Spleen (tissue), 11 donors: Measurements from ENCODE around the gene CBX1. TPM values are rescaled to one million over a fixed set of nuclear protein-coding genes. Genes with fewer than 3 reads are reported as not detected.
A peak's percentile ranks its signal among the peaks of the same experiment; 100 is the strongest.

Source experiments
- DNase-seq: peaks from one replicate; pipeline ENCODE4 v3.0.0-alpha.2; 2020
- H3K27ac ChIP-seq, 8 donors: fragments of 200-600 bp; sonication (generic) in 7 of 8; 1 replicate in 4 of 8; 2 replicates in 4 of 8; pipeline versions ENCODE4 v1.5.0 to v1.8.0; 2016 to 2021; ENCODE audit warnings: inconsistent platforms in 4 of 8, mild to moderate bottlenecking in 4 of 8, moderate library complexity in 1 of 8
- H3K27me3 ChIP-seq, 7 donors: fragments of 200-600 bp; sonication (generic) in 6 of 7; replicated peaks in 1 of 7; 1 replicate in 4 of 7; 2 replicates in 3 of 7; pipeline versions ENCODE4 v1.5.0 to v1.8.0; 2016 to 2021; ENCODE audit warnings: inconsistent platforms in 3 of 7, mild to moderate bottlenecking in 1 of 7
- H3K36me3 ChIP-seq, 6 donors: fragments of 200-600 bp; sonication (generic) in 5 of 6; 1 replicate in 4 of 6; 2 replicates in 2 of 6; pipeline versions ENCODE4 v1.5.0 to v1.8.0; 2016 to 2021; ENCODE audit warnings: inconsistent platforms in 2 of 6
- H3K4me1 ChIP-seq, 6 donors: fragments of 200-600 bp; sonication (generic) in 5 of 6; 1 replicate in 3 of 6; 2 replicates in 3 of 6; pipeline versions ENCODE4 v1.5.0 to v1.8.0; 2016 to 2021; ENCODE audit warnings: inconsistent platforms in 3 of 6
- H3K4me3 ChIP-seq, 8 donors: fragments of 200-600 bp; sonication (generic) in 7 of 8; 1 replicate in 4 of 8; 2 replicates in 4 of 8; pipeline versions ENCODE4 v1.5.0 to v1.8.0; 2016 to 2021; ENCODE audit warnings: inconsistent platforms in 4 of 8, mild to moderate bottlenecking in 4 of 8, moderate library complexity in 2 of 8
- H3K9me3 ChIP-seq, 8 donors: fragments of 200-600 bp; sonication (generic) in 7 of 8; 1 replicate in 4 of 8; 2 replicates in 4 of 8; pipeline versions ENCODE4 v1.5.0 to v1.8.0; 2016 to 2021; ENCODE audit warnings: inconsistent platforms in 4 of 8
- POLR2A ChIP-seq, 3 donors: fragments of 450-650 bp; IDR thresholded peaks; one replicate each; pipeline ENCODE4 v1.5.1; 2017; ENCODE audit warnings: antibody characterized with exemption in 3 of 3, mild to moderate bottlenecking in 1 of 3
- POLR2AphosphoS5 ChIP-seq, 3 donors: sonication (generic); formaldehyde crosslinking; IDR thresholded peaks; one replicate each; pipeline ENCODE4 v1.5.1; 2017; ENCODE audit warnings: antibody characterized with exemption in 3 of 3
- WGBS, 5 donors: extraction: QIAGEN DNeasy Blood & Tissue Kit in 3 of 5; methylation state at CpG; one replicate each; pipeline versions ENCODE4 v1.1.5 to v1.1.7; 2013 to 2018; 5-methylcytosine and 5-hydroxymethylcytosine counted together
- intact Hi-C: fragments of 100-400 bp; cut with DNase I; formaldehyde crosslinking; loops from one replicate; pipeline ENCODE4 v1.15.0; 2023; ENCODE audit warnings: low total_unique reads
- polyA plus RNA-seq, 3 donors: library from polyadenylated mRNA; stranded (reverse); fragments of 200-250 nt; gene quantifications; one replicate each; pipeline ENCODE4 v1.2.1, GENCODE V29; 2013
- total RNA-seq, 7 donors: library from RNA; depleted of rRNA in 3 of 7; stranded (reverse); fragments of >200 nt in 3 of 7; fragmentation: NEBNext Ultra II Directional in 4 of 7; extraction: Animal tissue kit (Norgen Biotek cat#: 25700) in 4 of 7; gene quantifications; one replicate each; pipeline versions ENCODE4 v1.1.0 to v1.2.1, GENCODE V29; 2016 to 2021
- TF ChIP-seq, protein P1 (sequence below), 11 experiments: fragments of 200-600 bp in 7 of 11; fragments of 450-650 bp in 4 of 11; sonication (generic) in 4 of 11; IDR thresholded peaks in 8 of 11; conservative IDR thresholded peaks in 3 of 11; 1 replicate in 7 of 11; 2 replicates in 4 of 11; pipeline versions ENCODE4 v1.4.0 to v1.8.0; 2016 to 2021; ENCODE audit warnings: antibody characterized with exemption in 11 of 11, inconsistent platforms in 4 of 11, mild to moderate bottlenecking in 1 of 11
- donor health status: healthy with polysubstance abuse.
- donor health status: DM: no; HTN: no; CAD: no; lungs with moderate emphysema.
- donor health status: DM: no; HTN: no; CAD: no.
- donor health status: Bipolar disorder and iron deficiency.
- donor health status: healthy.
- donor health status: DM: no; HTN: no; CAD: no.
- donor health status: DM: yes; HTN: yes; CAD: no.

Gene CBX1
- total and polyA plus RNA-seq, 10 donors = 19.6 to 36.2 (median 28.6) TPM

DNA sequence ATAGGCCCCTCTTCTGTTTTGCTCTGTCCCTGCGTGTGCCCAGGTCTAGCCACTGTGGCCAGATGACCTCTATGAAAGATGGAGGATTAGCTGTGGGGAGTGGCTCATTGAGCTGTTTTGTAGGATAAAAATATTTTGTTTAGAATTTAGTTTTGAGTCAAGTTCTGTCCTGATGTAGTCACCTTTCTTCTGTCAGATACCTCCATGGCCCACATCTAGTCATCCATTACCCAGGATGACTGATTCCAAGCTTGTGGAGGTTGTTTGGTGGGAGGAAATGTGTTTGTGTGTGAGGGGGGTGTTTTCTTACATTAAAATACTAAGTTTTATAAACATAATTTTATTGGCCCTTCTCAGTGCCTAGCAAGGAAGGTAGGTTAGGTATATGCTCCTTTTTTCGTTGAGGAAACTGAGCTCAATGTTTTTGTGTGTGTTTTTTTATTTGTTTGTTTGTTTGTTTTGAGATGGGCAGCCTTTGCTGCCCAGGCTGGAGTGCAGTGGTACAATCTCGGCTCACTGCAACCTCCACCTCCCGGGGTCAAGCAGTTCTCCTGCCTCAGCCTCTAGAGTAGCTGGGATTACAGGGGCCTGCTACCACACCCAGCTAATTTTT, 22.6 kb upstream of the CBX1 start:
- H3K4me3 ChIP-seq = no peak overlapping the region
- H3K27me3 ChIP-seq = no peaks in the 10 kb centered on the region
- H3K4me1 ChIP-seq = no peaks in the 10 kb centered on the region
- TF ChIP-seq, protein P1, sequence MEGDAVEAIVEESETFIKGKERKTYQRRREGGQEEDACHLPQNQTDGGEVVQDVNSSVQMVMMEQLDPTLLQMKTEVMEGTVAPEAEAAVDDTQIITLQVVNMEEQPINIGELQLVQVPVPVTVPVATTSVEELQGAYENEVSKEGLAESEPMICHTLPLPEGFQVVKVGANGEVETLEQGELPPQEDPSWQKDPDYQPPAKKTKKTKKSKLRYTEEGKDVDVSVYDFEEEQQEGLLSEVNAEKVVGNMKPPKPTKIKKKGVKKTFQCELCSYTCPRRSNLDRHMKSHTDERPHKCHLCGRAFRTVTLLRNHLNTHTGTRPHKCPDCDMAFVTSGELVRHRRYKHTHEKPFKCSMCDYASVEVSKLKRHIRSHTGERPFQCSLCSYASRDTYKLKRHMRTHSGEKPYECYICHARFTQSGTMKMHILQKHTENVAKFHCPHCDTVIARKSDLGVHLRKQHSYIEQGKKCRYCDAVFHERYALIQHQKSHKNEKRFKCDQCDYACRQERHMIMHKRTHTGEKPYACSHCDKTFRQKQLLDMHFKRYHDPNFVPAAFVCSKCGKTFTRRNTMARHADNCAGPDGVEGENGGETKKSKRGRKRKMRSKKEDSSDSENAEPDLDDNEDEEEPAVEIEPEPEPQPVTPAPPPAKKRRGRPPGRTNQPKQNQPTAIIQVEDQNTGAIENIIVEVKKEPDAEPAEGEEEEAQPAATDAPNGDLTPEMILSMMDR (IDR thresholded peaks at IDR 0.05 in 8 of 11, conservative IDR thresholded peaks at IDR 0.05 in 3 of 11) = no peak
- TF ChIP-seq POLR2A (IDR thresholded peaks at IDR 0.05) (no peak), POLR2AphosphoS5 (IDR thresholded peaks at IDR 0.05) (no peak)
- intact Hi-C loops = no loop called here
- WGBS, 5 donors = 90 to 97% (median 95%) methylated on average over 4 of the region's 4 CpGs
- H3K9me3 ChIP-seq = no peaks in the 10 kb centered on the region
- DNase-seq = no peak
- H3K27ac ChIP-seq = no peak overlapping the region
- H3K36me3 ChIP-seq = peaks cover 0 to 92% (median 53%) of the 10 kb centered on the region in 6 donors

DNA sequence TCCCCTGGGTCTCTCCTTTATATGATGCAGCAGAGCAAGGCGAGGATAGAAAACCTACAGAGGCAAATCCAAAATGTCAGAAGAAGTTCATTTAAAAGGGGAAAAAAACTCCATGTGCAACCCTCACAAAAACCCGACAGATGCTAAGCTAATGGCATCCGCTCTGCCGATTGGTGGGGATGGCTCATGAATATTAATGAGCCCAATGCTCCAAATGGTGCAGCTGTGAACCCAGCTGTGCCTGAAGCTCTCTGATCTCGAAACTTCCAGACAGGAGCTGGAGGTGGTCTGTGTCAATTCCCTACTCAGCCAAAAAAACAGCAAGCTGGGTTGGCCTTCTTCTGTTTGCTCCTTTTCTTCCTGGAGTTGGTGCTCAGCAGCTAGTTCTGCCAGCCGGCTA, 21.8 kb upstream of the CBX1 start:
- H3K4me1 ChIP-seq = no peaks in the 10 kb centered on the region
- H3K36me3 ChIP-seq = peaks cover 0 to 100% (median 60%) of the 10 kb centered on the region in 6 donors
- no peak for TF ChIP-seq POLR2AphosphoS5 (IDR thresholded peaks at IDR 0.05)
- no peak for TF ChIP-seq POLR2A (IDR thresholded peaks at IDR 0.05)
- TF ChIP-seq, protein P1 (IDR thresholded peaks at IDR 0.05 in 8 of 11, conservative IDR thresholded peaks at IDR 0.05 in 3 of 11) = no peak
- no peak for DNase-seq
- no peak overlapping the region for H3K4me3 ChIP-seq
- H3K27ac ChIP-seq = no peak overlapping the region
- H3K27me3 ChIP-seq = no peaks in the 10 kb centered on the region
- no peaks in the 10 kb centered on the region for H3K9me3 ChIP-seq
- intact Hi-C loops = no loop called here
- WGBS, 5 donors = 88 to 94% (median 90%) methylated on average over 6 of the region's 6 CpGs

DNA sequence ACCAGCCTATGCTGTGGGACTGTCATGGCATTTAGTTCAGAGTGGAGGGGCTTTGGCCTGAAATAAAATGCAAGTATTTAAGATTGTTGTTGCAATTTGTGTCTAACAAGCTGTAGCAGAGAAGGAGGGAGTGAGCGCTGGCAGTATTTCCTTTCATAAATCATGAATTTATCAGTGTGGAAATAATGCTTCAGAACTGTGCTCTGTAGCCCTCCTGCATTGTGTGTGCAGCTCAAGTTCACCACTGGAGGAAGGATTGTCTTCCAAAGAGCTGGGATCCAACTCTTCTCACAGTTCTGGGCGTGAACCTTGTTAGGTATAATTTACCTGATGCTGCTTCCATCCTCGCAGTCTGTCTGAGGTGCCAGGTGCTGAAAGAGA, 21.4 kb upstream of the CBX1 start:
- Histone ChIP-seq H3K36me3 (peaks cover 0 to 100% (median 64%) of the 10 kb centered on the region in 6 donors), H3K4me1 (no peaks in the 10 kb centered on the region), H3K27ac (no peak overlapping the region), H3K9me3 (no peaks in the 10 kb centered on the region), H3K4me3 (no peak overlapping the region), H3K27me3 (no peaks in the 10 kb centered on the region)
- 89 to 98% (median 95%) methylated on average over 3 of the region's 3 CpGs for WGBS, 5 donors
- intact Hi-C loops = no loop called here
- DNase-seq = no peak
- TF ChIP-seq, protein P1 (IDR thresholded peaks at IDR 0.05 in 8 of 11, conservative IDR thresholded peaks at IDR 0.05 in 3 of 11) = no peak
- TF ChIP-seq POLR2AphosphoS5 (IDR thresholded peaks at IDR 0.05) (no peak), POLR2A (IDR thresholded peaks at IDR 0.05) (no peak)

DNA sequence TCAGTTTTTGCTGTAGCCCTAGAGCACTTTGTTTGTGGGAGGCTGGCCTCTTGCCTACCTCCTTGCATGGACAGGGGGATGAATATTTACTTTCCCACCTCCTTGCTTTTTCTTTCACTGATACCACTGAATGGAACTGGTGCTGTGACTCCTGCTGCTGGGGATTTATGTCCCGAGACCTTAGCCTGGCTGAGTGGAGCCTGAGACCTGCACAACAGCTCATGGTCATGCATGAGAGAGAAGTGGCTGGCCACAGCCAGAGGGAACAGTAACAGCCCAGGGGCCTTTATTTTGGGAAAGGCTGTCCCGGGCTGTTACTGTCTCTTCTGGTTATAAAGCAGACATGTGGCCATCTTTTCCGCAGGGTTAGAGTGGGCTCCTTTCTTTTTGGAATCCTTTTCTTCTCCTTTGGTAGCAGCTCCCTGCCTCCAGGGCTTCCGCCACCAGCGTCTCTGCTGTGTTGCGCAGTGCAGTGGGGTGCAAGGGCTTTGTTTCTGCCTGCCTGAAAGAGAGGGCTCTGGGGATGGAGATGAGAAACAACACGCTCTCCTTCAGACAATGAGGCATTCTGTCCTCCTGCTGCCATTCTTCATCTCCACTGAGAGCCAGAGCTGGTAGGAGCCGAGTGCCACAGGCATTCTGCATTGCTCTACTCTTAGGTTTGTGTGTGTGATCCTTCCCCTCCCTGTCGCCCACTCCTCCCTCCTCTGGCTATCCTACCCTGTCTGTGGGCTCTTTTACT, 20.8 kb upstream of the CBX1 start:
- intact Hi-C loops = no loop called here
- Histone ChIP-seq H3K27ac (no peak overlapping the region), H3K27me3 (no peaks in the 10 kb centered on the region), H3K4me3 (no peak overlapping the region), H3K4me1 (no peaks in the 10 kb centered on the region), H3K36me3 (peaks cover 0 to 100% (median 69%) of the 10 kb centered on the region in 6 donors), H3K9me3 (no peaks in the 10 kb centered on the region)
- WGBS, 5 donors = 79 to 93% (median 86%) methylated on average over 9 of the region's 9 CpGs
- no peak for TF ChIP-seq POLR2A (IDR thresholded peaks at IDR 0.05)
- TF ChIP-seq, protein P1 (IDR thresholded peaks at IDR 0.05 in 8 of 11, conservative IDR thresholded peaks at IDR 0.05 in 3 of 11) = no peak
- TF ChIP-seq POLR2AphosphoS5 (IDR thresholded peaks at IDR 0.05) = peak in 1 of 3 donors; percentile 13
- no peak for DNase-seq
